Fibroblast of mammary gland (primary cell): ENCODE results near the gene EVI5.

ENCODE experiments used
- DNase-seq: peaks from one replicate; pipeline ENCODE4 v3.0.0-alpha.2; 2010; ENCODE audit warnings: low read depth
- H3K4me3 ChIP-seq: 2 replicates; pipeline ENCODE4 v1.5.1; 2011; ENCODE audit warnings: low read depth, mild to moderate bottlenecking, low read length, moderate library complexity; ENCODE audit not compliant: control insufficient read depth
- TF ChIP-seq, protein P1 (sequence below): conservative IDR thresholded peaks from 2 replicates; pipeline ENCODE4 v1.5.1; 2011; ENCODE audit warnings: low read depth, low read length, inconsistent platforms; ENCODE audit not compliant: control insufficient read depth, insufficient read depth

Gene EVI5

DNA sequence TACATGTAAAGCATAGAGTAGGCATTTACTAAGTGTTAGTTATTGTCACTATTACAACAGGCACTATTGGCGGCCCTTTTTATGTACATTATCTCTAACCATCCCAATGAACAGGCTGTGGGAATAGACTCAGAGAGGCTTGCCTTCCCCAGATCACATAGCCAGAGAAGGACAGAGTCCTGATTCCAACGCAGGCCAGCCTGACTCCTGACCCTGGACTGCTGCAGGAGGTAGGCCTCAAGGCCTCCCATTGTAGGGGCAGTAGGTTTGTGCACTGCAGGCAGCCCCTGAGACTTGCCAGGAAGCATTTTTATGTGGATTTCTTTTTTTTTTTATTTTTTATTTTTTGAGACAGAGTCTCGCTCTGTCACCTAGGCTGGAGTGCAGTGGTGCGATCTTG, 291.8 kb downstream of the EVI5 start:
- TF ChIP-seq, protein P1, sequence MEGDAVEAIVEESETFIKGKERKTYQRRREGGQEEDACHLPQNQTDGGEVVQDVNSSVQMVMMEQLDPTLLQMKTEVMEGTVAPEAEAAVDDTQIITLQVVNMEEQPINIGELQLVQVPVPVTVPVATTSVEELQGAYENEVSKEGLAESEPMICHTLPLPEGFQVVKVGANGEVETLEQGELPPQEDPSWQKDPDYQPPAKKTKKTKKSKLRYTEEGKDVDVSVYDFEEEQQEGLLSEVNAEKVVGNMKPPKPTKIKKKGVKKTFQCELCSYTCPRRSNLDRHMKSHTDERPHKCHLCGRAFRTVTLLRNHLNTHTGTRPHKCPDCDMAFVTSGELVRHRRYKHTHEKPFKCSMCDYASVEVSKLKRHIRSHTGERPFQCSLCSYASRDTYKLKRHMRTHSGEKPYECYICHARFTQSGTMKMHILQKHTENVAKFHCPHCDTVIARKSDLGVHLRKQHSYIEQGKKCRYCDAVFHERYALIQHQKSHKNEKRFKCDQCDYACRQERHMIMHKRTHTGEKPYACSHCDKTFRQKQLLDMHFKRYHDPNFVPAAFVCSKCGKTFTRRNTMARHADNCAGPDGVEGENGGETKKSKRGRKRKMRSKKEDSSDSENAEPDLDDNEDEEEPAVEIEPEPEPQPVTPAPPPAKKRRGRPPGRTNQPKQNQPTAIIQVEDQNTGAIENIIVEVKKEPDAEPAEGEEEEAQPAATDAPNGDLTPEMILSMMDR = no peak
- H3K4me3 ChIP-seq = no peak overlapping the region
- DNase-seq = no peak

- H3K4me3 ChIP-seq = no peak overlapping the region
- DNase-seq = no peak
- TF ChIP-seq, protein P1 = no peak
These were observed 296.1 kb downstream of the EVI5 start for GRCh38 chr1:92488832-92489231.

DNA sequence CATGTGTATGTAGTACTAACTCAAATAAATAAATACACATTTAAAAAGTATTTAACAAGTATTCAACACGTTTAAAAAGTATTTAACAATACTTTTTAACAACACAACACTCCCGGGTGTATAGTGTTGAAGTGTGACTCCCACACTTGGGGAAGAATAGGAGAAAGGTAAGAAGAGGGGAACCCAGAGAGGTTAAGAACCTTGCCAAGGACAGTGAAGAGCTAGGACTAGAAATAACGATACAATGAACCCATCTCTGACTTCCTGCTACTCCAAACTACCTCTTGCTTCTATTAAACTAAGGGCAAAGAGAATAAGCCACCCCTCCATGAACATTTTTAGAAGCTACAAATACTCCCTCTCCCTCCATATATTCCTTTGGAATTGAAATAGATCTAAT, 296.5 kb downstream of the EVI5 start:
- no peak overlapping the region for H3K4me3 ChIP-seq
- TF ChIP-seq, protein P1 = no peak
- DNase-seq = no peak

DNA sequence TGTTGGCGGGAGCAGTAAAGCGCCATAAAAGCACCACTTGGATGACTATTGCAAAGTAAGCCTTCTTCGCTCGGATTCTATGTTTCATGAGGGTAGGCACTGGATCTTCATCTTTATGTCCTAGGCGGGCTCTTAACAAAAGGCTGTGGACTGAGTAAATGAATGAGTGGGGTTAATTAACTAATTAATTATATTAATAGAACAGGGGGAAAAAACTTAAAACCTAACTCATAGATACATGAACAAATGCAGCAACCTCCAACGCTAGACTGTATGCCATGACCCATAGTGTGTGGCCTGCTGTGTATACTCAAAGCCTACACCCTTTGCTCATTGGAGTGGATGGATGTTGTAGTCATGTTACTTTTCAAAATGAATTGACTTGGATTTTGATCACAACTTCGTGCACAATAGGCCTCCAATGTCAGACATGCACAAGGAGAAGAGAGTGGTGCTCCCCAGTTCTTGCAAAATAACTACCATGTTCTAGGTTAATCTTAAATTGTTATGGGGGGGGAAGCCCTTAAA, 297.8 kb downstream of the EVI5 start:
- DNase-seq = no peak
- TF ChIP-seq, protein P1 = no peak
- no peak overlapping the region for H3K4me3 ChIP-seq

- TF ChIP-seq, protein P1 = no peak
- no peak for DNase-seq
- peak within 1 kb of the TSS; percentile 44 for H3K4me3 ChIP-seq
These were observed 298.4 kb downstream of the EVI5 start, which contains the start of gene GFI1 for GRCh38 chr1:92486251-92487077. GFI1 (minus strand) TSS chr1:92486925; CDS start chr1:92483487, 3,438 bp downstream.

DNA sequence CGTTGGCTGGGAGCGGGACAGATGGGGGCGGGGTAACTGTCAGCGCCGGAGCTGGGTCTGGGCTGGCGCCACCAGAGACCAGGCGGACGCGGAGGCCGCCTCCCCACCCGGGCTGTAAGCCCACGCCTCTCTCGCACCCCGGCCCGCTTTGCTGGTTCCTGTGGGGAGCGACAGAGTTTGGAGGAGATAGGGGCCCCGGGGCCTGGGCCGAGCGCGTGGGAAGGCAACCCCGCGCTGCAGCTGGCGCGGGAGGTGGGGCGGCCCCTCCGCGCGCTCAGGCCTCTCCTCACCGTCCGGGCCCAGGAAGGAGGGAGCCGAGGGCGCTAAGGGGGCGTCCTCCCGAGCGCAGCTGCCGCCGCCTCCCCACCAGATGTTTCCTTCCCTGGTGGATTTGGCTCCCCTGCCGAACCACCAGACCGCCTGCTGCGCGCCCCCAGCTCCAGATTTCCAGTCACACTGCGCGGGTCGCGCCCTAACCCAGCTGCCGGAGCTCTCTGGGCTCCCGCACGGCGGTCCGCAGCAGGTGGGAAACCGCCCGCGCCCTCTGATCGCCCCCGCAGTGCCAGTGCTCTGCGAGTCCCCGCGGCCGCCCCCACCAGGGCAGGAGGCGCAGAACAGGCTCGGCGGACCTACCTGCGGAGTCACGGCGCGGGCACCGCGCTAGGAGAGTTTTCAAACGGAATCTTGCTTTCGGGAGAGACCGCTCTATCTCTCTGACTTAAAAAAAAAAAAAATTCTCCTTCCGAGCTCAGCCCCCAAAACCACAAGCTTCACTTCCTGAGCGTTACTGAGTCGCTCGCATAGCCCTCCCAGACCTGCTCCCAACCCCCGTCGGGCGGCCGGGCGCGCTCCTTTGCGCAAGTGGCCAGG, 299.3 kb downstream of the EVI5 start:
- DNase-seq = no peak
- TF ChIP-seq, protein P1 = no peak
- H3K4me3 ChIP-seq = peak overlapping the region; percentile 44
